HG03097 (cell line): ENCODE measurements around the gene TSPAN14.

Experiments used
- ATAC-seq: cut with Tn5 transposase; IDR thresholded peaks from one replicate; pipeline ENCODE4 v1.9.1; 2021; ENCODE audit not compliant: unreplicated experiment, low FRiP score

TSPAN14 gene

GRCh38 chr10:80580638-80581468, 126.7 kb downstream of the TSPAN14 start:
- ATAC-seq: no peak

- no peak for ATAC-seq
Measured at GRCh38 chr10:80581469-80581835, 127.3 kb downstream of the TSPAN14 start.

GRCh38 chr10:80582286-80582960, 128.3 kb downstream of the TSPAN14 start:
- ATAC-seq: no peak
